Activated CD8-positive, alpha-beta memory T cell treated with anti-CD3 and anti-CD28 coated beads, Interleukin-2, amount 50 U/mL, for 1 hour (primary cell): Measurements from ENCODE around the gene RPS2.
"Not testable (repeated sequence)": the region's sequence is repeated elsewhere in the genome, so short reads cannot be mapped to it uniquely, and the experiment has no call there.

Experiments
- DNase-seq: peaks from one replicate; pipeline ENCODE4 v3.0.0-alpha.2; 2020; ENCODE audit errors: extremely low read depth

RPS2 gene

DNA sequence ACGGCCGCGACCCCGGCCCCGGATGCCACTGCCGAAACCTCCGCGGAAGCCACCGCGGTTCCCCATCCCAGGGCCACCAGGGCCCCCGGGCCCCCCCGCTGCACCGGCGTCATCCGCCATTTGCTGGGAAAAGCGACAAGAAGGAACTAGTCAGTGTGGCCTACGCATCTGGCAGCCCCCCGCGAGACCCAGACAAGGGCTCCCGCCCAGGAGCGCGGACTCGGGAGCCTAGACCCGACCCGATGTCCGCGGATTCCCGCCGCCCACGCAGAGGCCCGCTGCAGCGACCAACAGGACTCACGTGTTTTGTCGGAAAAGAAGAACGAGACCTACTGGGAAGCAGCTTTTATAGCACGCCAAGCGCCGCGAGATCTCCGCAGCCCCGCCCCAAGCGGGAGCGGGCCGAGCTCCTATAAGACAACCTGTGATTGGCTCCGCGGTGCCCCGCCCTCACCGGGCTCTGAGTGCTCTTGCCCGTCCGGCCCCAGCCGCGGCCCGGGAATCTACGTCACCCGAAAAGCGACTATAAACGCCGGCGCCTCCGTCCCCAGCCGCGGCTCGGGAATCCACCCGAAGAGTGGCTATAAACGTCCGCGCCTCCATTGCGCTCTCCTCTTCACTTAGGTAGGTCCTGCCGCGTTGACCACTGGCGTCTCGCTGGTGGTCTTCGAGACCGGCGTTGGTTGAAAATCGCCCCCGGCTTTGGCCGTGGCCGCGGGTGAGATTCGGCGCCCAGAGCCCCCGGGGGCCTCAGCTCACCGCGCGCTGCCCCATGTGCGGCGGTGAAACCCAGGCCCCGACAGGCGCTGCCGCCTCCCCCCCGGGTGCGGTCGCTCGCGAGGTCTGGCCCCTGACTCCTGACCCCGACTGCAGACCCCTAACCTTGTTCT lies at the start of gene RPS2:
Gene RPS2 (minus strand): TSS at position 321 of the 890 bp plus-strand sequence. CDS start 201 bp downstream, at position 120.
- peak; percentile 94 for DNase-seq

DNA sequence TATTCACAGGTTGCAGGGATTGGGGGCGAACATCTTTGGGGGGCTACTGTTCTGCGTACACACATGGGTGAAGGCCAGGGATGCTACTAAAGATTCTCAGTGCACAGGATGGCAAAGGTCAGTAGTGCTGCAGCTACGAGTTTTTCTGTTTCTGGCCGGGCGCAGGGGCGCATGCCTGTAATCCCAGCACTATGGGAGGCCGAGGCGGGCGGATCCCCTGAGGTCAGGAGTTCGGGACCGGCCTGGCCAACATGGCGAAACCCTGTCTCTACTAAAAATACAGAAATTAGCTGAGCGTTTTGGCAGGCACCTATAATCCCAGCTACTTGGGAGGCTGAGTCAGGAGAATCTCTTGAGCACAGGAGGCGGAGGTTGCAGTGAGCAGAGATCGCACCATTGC lies 48.9 kb upstream of the RPS2 start:
- no peak for DNase-seq

GRCh38 chr16:2011726-2012125 lies 47.1 kb upstream of the RPS2 start:
- not testable (repeated sequence) for DNase-seq

DNA sequence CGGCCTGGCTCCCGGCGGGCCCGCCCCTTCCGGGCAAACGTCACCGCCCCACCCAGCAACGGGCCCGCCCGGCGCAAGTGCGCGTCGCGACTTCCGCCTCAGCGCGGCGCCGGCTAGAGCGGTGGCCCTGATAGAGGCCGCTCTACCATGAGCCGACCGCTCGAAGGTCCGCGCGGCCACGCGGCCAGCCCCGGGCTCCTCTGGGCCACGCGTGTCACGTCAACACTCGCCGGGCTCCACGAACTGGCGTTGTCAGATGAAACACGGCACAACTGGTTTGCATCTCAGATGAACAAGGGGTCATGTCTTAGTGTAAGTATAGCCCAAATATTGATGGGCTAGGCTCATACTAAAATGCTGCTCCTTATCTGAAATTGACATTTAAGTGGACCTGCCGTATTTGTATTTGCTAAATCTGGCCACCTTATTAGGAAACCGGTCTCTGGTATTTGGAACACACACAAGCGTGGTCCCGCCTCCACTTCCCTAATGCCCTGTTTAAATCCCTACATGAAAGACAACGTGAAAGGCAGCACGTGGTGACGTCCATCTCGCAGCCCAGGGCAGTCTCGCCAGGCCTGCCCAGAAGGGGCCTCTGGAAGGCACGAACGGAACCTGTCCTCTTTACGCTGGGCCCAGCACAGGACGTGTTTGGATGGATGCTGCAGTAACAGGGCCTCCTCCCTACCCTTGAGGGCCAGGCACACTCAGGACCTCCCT lies 45.3 kb upstream of the RPS2 start, which contains the start of gene ZNF598:
Gene ZNF598 (minus strand): TSS at position 31 of the 720 bp plus-strand sequence.
- DNase-seq, result no peak

DNA sequence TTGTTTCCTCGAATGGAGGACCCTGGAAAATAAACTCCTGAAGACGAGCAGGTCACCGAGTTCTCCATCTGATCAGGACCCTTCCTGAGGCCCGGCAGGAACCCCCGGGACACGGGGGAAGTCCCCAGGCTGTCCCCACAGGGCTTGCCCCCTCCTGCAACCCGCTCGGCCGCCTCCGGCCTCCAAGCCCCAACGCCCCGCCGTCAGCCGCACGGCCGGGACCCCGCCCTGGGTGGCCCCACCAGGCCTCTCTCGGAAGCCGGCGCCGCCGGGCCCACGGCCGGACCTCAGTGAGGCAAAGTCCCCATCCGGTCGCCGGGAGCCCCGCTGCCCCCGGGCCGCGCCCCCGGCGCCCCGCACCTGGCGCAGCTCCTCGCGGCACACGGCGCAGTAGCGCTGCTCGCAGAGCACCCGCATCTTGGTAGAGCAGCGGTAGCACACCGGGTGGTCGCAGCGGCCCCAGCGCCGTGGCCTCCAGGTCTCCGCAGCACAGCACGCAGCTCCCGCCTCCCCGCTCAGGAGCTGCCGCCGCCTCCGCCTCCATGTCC lies 44.6 kb upstream of the RPS2 start:
- DNase-seq, result no peak

GRCh38 chr16:2008631-2009163 lies 44.1 kb upstream of the RPS2 start:
- no peak for DNase-seq

GRCh38 chr16:2008009-2008526 lies 43.4 kb upstream of the RPS2 start:
- DNase-seq, result no peak

DNA sequence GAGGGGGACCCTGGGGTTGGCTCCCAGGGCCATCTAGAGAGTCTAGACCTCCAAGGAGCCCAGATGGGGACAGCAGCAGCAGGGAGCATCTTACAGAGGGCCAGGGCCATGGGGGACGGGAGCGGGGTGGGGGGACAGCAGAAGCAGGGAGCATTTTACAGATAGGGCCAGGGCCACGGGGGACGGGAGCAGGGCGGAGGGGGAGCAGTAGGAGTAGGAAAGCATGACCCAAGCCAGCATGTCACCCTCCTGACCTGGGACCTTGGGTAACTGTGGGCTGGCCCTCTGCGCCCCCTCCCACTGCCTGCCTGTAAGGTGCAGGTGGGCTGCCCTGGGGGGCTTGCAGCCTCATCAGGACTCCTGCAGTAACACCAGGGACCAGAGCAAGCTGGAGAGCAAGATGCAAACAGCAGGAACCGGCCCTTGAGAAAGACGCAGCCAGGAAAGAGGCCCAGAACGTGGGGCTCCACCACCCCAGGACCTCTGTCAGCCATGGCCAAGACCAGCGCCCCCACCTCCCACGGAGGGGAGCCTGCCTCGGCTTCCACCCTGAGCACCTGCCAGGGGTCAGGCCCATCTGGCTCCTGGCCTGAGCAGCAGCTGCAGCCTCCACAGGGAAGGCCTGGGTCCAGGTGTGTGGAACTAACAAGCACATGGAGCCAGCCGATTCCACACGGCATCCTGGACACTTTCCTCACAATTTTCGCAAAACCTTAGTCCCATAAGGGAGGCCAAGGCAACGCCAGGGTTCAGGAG lies 42.6 kb upstream of the RPS2 start:
- DNase-seq, result no peak

DNA sequence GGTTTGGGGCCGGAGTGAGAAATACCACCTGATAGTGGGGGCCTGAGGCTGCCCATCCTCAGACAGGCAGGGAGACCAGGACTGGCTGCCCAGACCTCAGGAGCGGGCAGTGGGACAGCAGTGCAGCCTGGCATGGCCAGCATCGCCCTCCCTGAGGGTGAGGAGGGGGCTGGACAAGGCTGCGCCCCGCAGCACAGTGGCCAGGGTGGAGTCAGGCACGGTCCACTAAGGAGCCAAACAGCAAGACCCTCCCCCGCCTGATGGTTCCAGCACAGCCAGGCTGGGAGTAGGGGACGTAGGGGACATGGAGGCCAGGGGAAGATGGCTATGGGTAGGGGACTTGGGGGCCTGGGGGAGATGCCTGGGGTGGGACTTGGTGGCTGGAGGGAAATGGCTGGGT lies 41.7 kb upstream of the RPS2 start:
- no peak for DNase-seq

DNA sequence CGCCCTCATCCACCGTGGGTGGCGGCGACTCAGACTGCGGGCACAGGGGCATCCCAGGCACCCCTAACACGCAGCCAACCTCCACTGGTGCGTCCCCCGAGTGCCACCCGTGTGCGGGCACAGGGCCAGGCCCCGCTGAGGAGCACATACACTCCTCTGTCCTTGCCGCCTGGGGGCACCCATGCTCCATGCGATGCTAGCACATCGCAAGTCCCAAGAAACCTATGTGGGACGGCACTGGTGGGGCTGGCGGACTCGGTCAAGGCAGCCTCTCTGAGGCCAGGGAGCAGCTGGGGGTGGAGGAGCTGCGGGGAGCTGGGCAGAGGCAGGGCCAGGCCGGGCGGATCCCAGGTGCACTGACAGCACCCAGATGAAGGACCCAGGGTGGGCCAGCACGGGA lies 41.0 kb upstream of the RPS2 start:
- DNase-seq, result no peak

DNA sequence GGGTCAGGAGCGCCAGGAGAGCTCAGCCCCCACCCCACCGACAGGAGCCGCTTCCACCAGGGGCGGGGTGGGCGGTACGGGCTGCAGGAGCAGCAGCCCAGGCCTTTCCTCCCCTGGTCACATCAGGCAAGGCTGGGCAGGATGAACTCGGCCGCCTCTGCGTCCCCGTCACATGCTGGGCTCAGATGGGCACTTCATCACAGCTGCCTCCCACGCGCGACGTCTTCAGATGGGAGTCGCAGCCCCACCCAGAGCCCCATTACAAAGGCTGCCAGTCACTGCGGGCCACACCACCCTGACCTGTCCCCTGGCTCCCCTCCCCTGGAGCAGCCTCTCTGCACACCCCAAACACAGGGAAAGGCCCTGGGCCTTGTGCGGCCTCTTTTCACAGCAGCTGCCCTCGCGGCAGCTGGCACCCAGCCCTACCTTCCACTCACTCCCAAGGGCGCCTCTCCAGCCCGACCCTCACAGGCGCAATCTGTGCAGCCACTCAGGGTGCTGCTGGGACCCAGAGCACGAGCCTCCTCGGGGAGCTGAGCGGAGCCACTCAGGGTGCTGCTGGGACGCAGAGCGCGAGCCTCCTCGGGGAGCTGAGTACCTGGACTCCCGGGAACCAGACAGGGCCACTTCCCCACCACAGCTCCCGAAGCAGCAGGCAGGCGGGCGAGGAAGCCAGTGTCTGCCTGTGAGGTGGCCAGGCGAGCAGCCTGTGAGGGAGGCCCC lies 40.3 kb upstream of the RPS2 start:
- DNase-seq, result no peak

DNA sequence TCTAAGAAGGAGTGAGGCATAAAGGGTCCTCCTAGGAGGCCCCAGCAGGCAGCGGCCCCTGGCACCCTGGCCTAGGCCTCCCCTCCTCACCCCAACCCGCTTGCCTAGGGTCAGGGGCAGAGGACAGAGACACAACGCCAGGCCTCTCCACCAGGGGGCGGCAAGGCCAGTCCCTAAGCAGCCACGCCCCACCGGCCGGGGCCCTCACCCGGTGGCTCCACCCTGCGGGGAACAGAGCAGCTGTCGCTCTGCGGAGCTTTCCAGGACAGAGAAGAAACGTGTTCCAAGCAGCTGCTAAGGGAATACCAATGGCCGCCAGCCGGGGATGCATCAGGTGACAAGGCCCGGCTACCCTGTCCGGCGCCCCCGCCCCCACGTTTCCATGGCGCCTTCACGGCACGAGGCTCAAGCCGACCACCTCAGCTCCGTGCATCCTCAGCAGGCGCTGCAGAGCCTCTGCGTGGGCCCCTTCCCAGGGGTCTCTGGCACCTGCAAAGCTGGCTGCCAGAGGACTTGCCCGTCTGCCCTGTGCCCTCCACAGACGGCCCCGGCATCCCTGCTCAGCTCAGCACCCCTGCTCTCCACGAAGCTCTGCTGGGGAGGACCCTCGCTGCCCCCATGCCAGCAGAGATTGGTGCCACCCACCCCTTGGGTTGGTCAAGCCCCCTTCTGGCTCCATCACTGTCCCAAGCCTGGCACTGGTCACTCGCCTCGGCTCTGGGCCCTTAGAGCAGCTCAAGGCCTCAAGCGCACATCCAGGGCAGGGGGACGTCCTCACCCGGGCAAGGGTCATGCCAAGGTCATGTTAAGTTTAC lies 39.4 kb upstream of the RPS2 start:
- peak; percentile 59 for DNase-seq

GRCh38 chr16:2003231-2003826 lies 38.7 kb upstream of the RPS2 start:
- no peak for DNase-seq

DNA sequence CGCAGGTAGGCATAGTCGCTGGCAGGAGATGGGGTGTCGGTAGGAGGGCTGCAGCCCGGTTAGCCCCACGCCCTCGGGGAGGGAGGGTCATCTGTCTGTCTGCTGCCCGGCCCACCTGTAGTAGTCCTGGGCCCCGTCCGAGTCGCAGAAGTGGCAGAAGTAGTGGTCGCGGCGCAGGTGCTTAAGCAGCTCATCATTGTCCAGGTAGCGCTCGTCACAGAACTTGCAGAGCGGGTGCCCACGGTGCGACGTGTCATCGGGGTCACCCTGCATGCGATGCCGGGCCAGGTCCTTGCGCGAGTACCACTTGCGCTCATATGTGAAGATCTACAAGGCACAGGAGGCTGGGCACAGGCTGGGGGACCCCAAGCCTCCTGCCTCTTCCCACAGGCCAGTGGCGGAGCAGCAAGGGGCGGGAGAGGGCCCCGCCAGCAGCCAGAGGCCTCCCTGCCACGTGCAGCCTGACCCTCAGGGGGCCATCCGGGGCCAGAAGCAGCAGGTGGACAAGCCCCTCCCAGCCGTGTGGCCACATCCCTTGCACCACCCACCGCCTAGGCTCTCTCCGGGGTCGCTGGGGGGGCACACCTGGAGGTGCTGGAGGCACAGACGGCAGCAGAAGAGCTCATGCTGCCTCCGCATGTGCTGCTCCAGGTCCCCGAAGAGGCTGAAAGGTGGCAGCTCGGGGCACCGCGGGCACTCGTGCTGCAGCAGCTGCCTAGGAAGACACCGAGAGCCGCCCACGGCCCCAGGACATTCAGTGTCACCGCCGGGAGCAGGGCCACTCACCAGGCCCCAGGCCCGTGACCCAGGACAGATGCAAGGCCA lies 38.0 kb upstream of the RPS2 start:
- DNase-seq, result no peak

DNA sequence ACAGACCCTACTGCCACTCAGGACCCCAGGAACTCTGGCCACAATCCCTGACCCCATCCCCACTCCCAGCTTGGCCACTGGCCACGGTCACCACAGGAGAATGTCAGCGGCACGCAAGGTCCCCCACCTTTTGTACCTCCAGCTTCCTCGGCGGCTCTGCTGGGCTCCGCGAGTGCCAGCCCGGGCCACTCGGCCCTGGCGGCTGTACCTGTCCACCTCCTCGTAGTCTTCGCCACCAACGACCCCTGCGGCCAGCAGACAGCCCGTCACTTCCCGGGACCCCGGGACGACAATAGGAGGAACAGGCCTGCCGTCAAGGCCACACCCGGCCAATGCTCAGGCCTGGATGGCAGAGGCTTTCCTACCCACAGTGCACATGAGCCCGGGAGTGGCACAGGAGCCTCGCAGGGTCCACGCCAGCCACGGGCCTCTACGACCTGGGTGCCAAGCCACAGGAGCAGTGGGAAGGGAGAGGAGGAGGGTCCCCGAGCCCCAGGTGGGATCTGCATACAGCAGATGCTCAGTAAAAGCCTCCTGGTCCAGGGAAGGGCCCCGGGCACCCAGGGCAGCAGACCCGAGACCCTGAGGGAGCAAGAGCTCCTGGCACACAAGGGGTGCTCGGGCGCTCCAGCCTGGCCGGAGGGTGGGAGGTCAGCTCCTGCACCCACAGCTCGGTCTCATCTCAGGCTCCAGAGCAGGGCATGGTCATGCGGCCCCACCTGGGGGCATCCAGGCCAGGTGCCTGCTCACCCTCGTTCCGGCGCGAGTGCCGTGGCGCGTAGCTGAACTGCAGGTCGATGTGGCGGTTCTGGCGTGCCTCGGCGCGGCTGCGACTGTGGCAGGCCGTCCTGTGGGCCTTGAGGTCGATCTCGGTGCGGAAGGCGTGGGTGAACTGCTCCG lies 37.1 kb upstream of the RPS2 start:
- no peak for DNase-seq

DNA sequence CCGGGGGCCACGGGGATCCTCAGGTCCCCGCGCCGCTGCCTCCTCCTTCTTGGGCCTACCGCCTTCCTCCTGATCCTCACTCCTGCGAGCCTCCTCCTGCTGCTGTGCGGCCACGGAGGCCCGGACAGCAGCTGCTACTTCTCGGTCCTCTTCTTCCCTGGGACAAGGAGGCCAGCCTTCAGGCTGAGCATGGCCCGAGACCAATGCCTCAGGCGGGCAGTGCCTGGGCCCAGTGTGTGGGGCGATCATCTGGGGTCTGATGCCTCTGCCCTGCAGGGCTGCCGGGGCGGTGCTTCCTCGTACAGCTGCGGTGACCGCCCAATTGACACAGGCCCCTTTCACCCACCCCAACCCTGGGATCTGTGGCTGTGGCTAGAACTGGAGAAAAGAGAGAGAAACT lies 36.4 kb upstream of the RPS2 start:
- no peak for DNase-seq

DNA sequence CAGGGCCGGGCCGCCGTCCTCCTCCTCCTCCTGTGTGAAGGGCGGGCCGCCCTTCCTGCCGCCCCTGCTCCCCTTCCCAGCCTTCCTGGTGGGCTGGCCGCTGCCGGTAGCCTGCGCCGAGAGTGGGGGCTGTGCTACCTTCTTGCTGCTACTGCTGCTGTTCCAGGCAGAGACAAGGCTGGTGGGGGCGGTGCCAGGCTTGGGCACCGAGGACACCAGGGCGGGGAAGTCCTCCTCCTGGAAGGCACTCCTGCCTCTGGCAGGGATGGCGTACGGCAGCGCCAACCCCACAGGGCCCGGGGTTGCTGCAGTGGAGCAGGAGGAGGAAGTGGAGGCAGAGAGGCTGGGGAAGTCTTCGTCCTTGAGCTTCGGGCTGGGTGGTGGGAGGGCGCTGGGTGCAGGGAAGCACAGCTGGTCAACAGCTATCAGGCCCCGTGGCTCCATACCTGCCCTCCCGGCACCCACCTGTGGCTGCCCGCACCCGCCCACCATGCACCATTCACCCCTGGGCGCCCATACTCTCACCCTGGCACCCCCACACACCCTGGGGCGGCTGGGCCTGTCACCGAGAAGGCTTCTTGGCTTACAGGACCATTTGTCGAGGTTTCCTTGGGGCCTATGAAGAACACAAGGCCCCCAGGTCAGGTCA lies 35.4 kb upstream of the RPS2 start:
- no peak for DNase-seq
